OCI-LY1 (cell line): ENCODE measurements around the gene PRR23C.

Experiments
- H2AFZ ChIP-seq: fragments of 200-600 bp; sonication (generic), shearing (Covaris generic); 2 replicates; pipeline ENCODE4 v1.6.0; 2014; ENCODE audit warnings: antibody characterized with exemption, mild to moderate bottlenecking, low read length
- H3F3A ChIP-seq: fragments of 200-600 bp; sonication (generic), shearing (Covaris generic); 2 replicates; pipeline ENCODE4 v1.6.0; 2014; ENCODE audit warnings: mild to moderate bottlenecking, antibody characterized with exemption, low read length, moderate library complexity; ENCODE audit not compliant: insufficient read depth
- H3K27ac ChIP-seq: fragments of 200-600 bp; sonication (generic); 2 replicates; pipeline ENCODE4 v1.5.1; 2014; ENCODE audit warnings: low read length, mixed run types, mild to moderate bottlenecking, low read depth; ENCODE audit not compliant: poor library complexity, severe bottlenecking
- H3K27me3 ChIP-seq: fragments of 200-600 bp; sonication (generic); 2 replicates; pipeline ENCODE4 v1.6.0; 2014; ENCODE audit warnings: antibody characterized with exemption, mild to moderate bottlenecking, low read length, moderate library complexity; ENCODE audit not compliant: insufficient read depth
- H3K36me3 ChIP-seq: fragments of 200-600 bp; sonication (generic); 2 replicates; pipeline ENCODE4 v1.6.1; 2014; ENCODE audit warnings: mild to moderate bottlenecking, antibody characterized with exemption, low read length, moderate library complexity, mixed read lengths; ENCODE audit not compliant: insufficient read depth
- H3K4me1 ChIP-seq: fragments of 200-600 bp; sonication (generic); 2 replicates; pipeline ENCODE4 v1.5.1; 2014; ENCODE audit warnings: mild to moderate bottlenecking, low read length, moderate library complexity; ENCODE audit not compliant: insufficient read depth, severe bottlenecking
- H3K4me2 ChIP-seq: fragments of 200-600 bp; sonication (generic), shearing (Covaris generic); 2 replicates; pipeline ENCODE4 v1.6.1; 2014; ENCODE audit warnings: low read length
- H3K4me3 ChIP-seq: fragments of 200-600 bp; sonication (generic); 2 replicates; pipeline ENCODE4 v1.5.1; 2014; ENCODE audit warnings: low read length, low read depth, mild to moderate bottlenecking, mixed read lengths; ENCODE audit not compliant: poor library complexity, severe bottlenecking
- H3K79me2 ChIP-seq: fragments of 200-600 bp; shearing (Covaris generic); 2 replicates; pipeline ENCODE4 v1.6.1; 2016; ENCODE audit warnings: mixed run types, low read length, mixed read lengths; ENCODE audit not compliant: insufficient read depth
- H3K9ac ChIP-seq: fragments of 200-600 bp; sonication (generic), shearing (Covaris generic); 2 replicates; pipeline ENCODE4 v1.6.1; 2014; ENCODE audit warnings: mild to moderate bottlenecking, low read length, mixed read lengths
- H3K9me2 ChIP-seq: fragments of 200-600 bp; sonication (generic), shearing (Covaris generic); 2 replicates; pipeline ENCODE4 v1.6.1; 2014; ENCODE audit warnings: low read depth, mild to moderate bottlenecking, low read length, mixed read lengths
- H3K9me3 ChIP-seq: fragments of 200-600 bp; shearing (Covaris generic); 2 replicates; pipeline ENCODE4 v1.6.1; 2014; ENCODE audit warnings: low read length, mixed read lengths
- H4K20me1 ChIP-seq: fragments of 200-600 bp; sonication (generic), shearing (Covaris generic); 2 replicates; pipeline ENCODE4 v1.6.0; 2016; ENCODE audit warnings: mild to moderate bottlenecking, low read length; ENCODE audit not compliant: insufficient read depth
- CTCF ChIP-seq: fragments of 200-600 bp; sonication (generic), shearing (Covaris generic); IDR thresholded peaks from 2 replicates; pipeline ENCODE4 v1.5.1; 2017; ENCODE audit warnings: mild to moderate bottlenecking, antibody characterized with exemption, low read length, moderate library complexity, mixed read lengths
- EZH2 ChIP-seq: fragments of 200-600 bp; sonication (generic), shearing (Covaris generic); IDR thresholded peaks from 2 replicates; pipeline ENCODE4 v1.8.0; 2017; ENCODE audit warnings: borderline replicate concordance, mixed run types, mild to moderate bottlenecking, antibody characterized with exemption, low read length, moderate library complexity, mixed read lengths

The PRR23C gene

GRCh38 chr3:139020868-139021234 lies 23.8 kb downstream of the PRR23C start, which contains the start of gene PRR23B:
Gene PRR23B, minus strand, starts transcription at chr3:139020926. Its CDS starts 265 bp downstream, at chr3:139020661.
- no peak within 1 kb of the TSS for H3K27ac ChIP-seq
- H3K27me3 ChIP-seq, result no peaks in the 10 kb centered on the region
- H3K9ac ChIP-seq, result no peak within 1 kb of the TSS
- no peak within 1 kb of the TSS for H3K4me2 ChIP-seq
- H3K4me1 ChIP-seq, result no peaks in the 10 kb centered on the region
- no peaks in the 10 kb centered on the region for H3K9me2 ChIP-seq
- no peak within 1 kb of the TSS for H3K4me3 ChIP-seq
- no peak within 1 kb of the TSS for H2AFZ ChIP-seq
- H3K36me3 ChIP-seq, result no peaks in the 10 kb centered on the region
- H4K20me1 ChIP-seq, result no peaks in the 10 kb centered on the region
- no peaks in the 10 kb centered on the region for H3F3A ChIP-seq
- no peak for TF ChIP-seq EZH2
- TF ChIP-seq CTCF, result peak; percentile 63
- no peaks in the 10 kb centered on the region for H3K79me2 ChIP-seq
- no peaks in the 10 kb centered on the region for H3K9me3 ChIP-seq

- no peak overlapping the region for H3K4me2 ChIP-seq
- H3K27ac ChIP-seq, result no peak overlapping the region
- no peaks in the 10 kb centered on the region for H3K9me2 ChIP-seq
- no peaks in the 10 kb centered on the region for H3K36me3 ChIP-seq
- H3K9ac ChIP-seq, result no peak overlapping the region
- no peak overlapping the region for H2AFZ ChIP-seq
- no peaks in the 10 kb centered on the region for H3K27me3 ChIP-seq
- no peak overlapping the region for H3K4me3 ChIP-seq
- no peaks in the 10 kb centered on the region for H4K20me1 ChIP-seq
- H3F3A ChIP-seq, result no peaks in the 10 kb centered on the region
- no peaks in the 10 kb centered on the region for H3K4me1 ChIP-seq
- H3K9me3 ChIP-seq, result no peaks in the 10 kb centered on the region
- H3K79me2 ChIP-seq, result no peaks in the 10 kb centered on the region
- TF ChIP-seq EZH2 (no peak), CTCF (no peak)
Measured at GRCh38 chr3:139020036-139020867, 24.4 kb downstream of the PRR23C start.

GRCh38 chr3:139016430-139017048 lies 28.2 kb downstream of the PRR23C start:
- Histone ChIP-seq H3K9me3 (no peaks in the 10 kb centered on the region), H3K79me2 (no peaks in the 10 kb centered on the region), H3K9me2 (no peaks in the 10 kb centered on the region), H3K4me1 (no peaks in the 10 kb centered on the region), H3K4me3 (no peak overlapping the region), H3K27me3 (no peaks in the 10 kb centered on the region), H3K36me3 (no peaks in the 10 kb centered on the region), H3F3A (no peaks in the 10 kb centered on the region), H2AFZ (no peak overlapping the region), H3K27ac (no peak overlapping the region), H4K20me1 (no peaks in the 10 kb centered on the region), H3K4me2 (no peak overlapping the region), H3K9ac (no peak overlapping the region)
- TF ChIP-seq CTCF, result no peak
- no peak for TF ChIP-seq EZH2
